RPMI7951 (cell line): ENCODE data around the gene LEPR. TPM values are rescaled to one million over a fixed set of nuclear protein-coding genes. Genes with fewer than 3 reads are reported as not detected.

ENCODE experiments used
- total RNA-seq: library from RNA; depleted of rRNA; stranded (reverse); fragments of >200 nt; shearing (Covaris generic); gene quantifications from 2 replicates; pipeline ENCODE4 v1.2.3, GENCODE V29; 2014; rRNA removed

The LEPR gene
- total RNA-seq, 1 experiment from 2014 or later = 10.9 TPM

Other genes starting within 250 kb of the LEPR start
- 4.9 and 5.2 TPM in 2 replicates for gene DNAJC6, start 111.1 kb upstream of the LEPR start, total RNA-seq
- gene LEPROT, start within 50 bp of the LEPR start, total RNA-seq = 42.7 and 56.4 TPM in 2 replicates